NCI-H82 treated with DMSO at 0.1 percent for 48 hours (cell line): ENCODE data around the gene GATB.
"Not testable (repeated sequence)": the region's sequence is repeated elsewhere in the genome, so short reads cannot be mapped to it uniquely, and the experiment has no call there.

Source experiments
- DNase-seq: peaks from one replicate; lab custom pipeline; 2025; ENCODE audit not compliant: unreplicated experiment; lab: John Stamatoyannopoulos, UW

GATB gene

GRCh38 chr4:151785484-151786157, 24.8 kb upstream of the GATB start:
- DNase-seq: peak; percentile 30

- no peak for DNase-seq
Observed at GRCh38 chr4:151784706-151785105, 23.9 kb upstream of the GATB start.

GRCh38 chr4:151783867-151784266, 23.1 kb upstream of the GATB start:
- no peak for DNase-seq

- DNase-seq: no peak
Observed at GRCh38 chr4:151782296-151782695, 21.5 kb upstream of the GATB start.

GRCh38 chr4:151781026-151781425, 20.2 kb upstream of the GATB start:
- no peak for DNase-seq

GRCh38 chr4:151777471-151777870, 16.7 kb upstream of the GATB start:
- no peak for DNase-seq

- DNase-seq: no peak
Observed at GRCh38 chr4:151774324-151774723, 13.5 kb upstream of the GATB start.

GRCh38 chr4:151772274-151772673, 11.5 kb upstream of the GATB start:
- DNase-seq: no peak

GRCh38 chr4:151771664-151772063, 10.9 kb upstream of the GATB start:
- no peak for DNase-seq

GRCh38 chr4:151770154-151770553, 9.3 kb upstream of the GATB start:
- DNase-seq: no peak

GRCh38 chr4:151768835-151769234, 8.0 kb upstream of the GATB start:
- DNase-seq: no peak

GRCh38 chr4:151766691-151767090, 5.9 kb upstream of the GATB start:
- DNase-seq: no peak

- DNase-seq: no peak
Observed at GRCh38 chr4:151760002-151760401, 805 bp downstream of the GATB start.

GRCh38 chr4:151753056-151753455, 7.8 kb downstream of the GATB start:
- DNase-seq: no peak

GRCh38 chr4:151750156-151750555, 10.7 kb downstream of the GATB start:
- no peak for DNase-seq

- DNase-seq: no peak
Observed at GRCh38 chr4:151745481-151746231, 15.2 kb downstream of the GATB start.

GRCh38 chr4:151744614-151745013, 16.2 kb downstream of the GATB start:
- DNase-seq: no peak

GRCh38 chr4:151743894-151744293, 16.9 kb downstream of the GATB start:
- no peak for DNase-seq

- DNase-seq: no peak
Observed at GRCh38 chr4:151743128-151743854, 17.5 kb downstream of the GATB start.

- no peak for DNase-seq
Observed at GRCh38 chr4:151738720-151739517, 21.9 kb downstream of the GATB start.

GRCh38 chr4:151736852-151737251, 24.0 kb downstream of the GATB start:
- DNase-seq: not testable (repeated sequence)
